Transverse colon (tissue), 4 donors: ENCODE data around the gene HIVEP3. TPM values are rescaled to one million over a fixed set of nuclear protein-coding genes. Genes with fewer than 3 reads are reported as not detected.

ENCODE experiments used
- DNase-seq: peaks from one replicate; pipeline ENCODE4 v3.0.0-alpha.2; 2019
- H3K27ac ChIP-seq, 4 donors: fragments of 200-600 bp; sonication (generic); 2 replicates each; pipeline ENCODE4 v1.5.1; 2016 to 2018; ENCODE audit warnings: inconsistent platforms in 4 of 4
- H3K27me3 ChIP-seq: fragments of 200-600 bp; sonication (generic); 2 replicates; pipeline ENCODE4 v1.5.1; 2017; ENCODE audit warnings: inconsistent platforms
- H3K36me3 ChIP-seq, 4 donors: fragments of 200-600 bp; sonication (generic); 2 replicates each; pipeline ENCODE4 v1.5.1; 2017 to 2019; ENCODE audit warnings: inconsistent platforms in 4 of 4
- H3K4me1 ChIP-seq, 4 donors: fragments of 200-600 bp; sonication (generic); 2 replicates each; pipeline ENCODE4 v1.5.1; 2017 to 2020; ENCODE audit warnings: inconsistent platforms in 4 of 4
- H3K4me3 ChIP-seq, 4 donors: fragments of 200-600 bp; sonication (generic); 1 replicate in 1 of 4; 2 replicates in 3 of 4; pipeline versions ENCODE4 v1.5.1 to v1.6.1; 2017 to 2019; ENCODE audit warnings: inconsistent platforms in 4 of 4
- H3K9me3 ChIP-seq, 2 donors: fragments of 200-600 bp; sonication (generic); 2 replicates each; pipeline ENCODE4 v1.5.1; 2017 to 2019; ENCODE audit warnings: inconsistent platforms in 2 of 2
- CTCF ChIP-seq, 5 experiments: fragments of 200-600 bp in 3 of 5; fragments of 450-650 bp in 2 of 5; sonication (generic) in 3 of 5; IDR thresholded peaks; 1 replicate in 2 of 5; 2 replicates in 3 of 5; pipeline ENCODE4 v1.5.1; 2016 to 2017; ENCODE audit warnings: antibody characterized with exemption in 5 of 5, inconsistent platforms in 3 of 5, mild to moderate bottlenecking in 2 of 5, moderate library complexity in 1 of 5
- EP300 ChIP-seq: sonication (generic); formaldehyde crosslinking; IDR thresholded peaks from one replicate; pipeline ENCODE4 v1.6.1; 2017; ENCODE audit warnings: antibody characterized with exemption, low read depth
- POLR2A ChIP-seq: fragments of 450-650 bp; IDR thresholded peaks from one replicate; pipeline ENCODE4 v1.6.1; 2016; ENCODE audit warnings: antibody characterized with exemption, mild to moderate bottlenecking, moderate library complexity
- POLR2AphosphoS5 ChIP-seq, 3 donors: sonication (generic); formaldehyde crosslinking; IDR thresholded peaks; one replicate each; pipeline ENCODE4 v1.6.1; 2016; ENCODE audit warnings: antibody characterized with exemption in 3 of 3
- WGBS, 2 donors: methylation state at CpG; one replicate each; pipeline ENCODE4 v1.1.5; 2018; ENCODE audit warnings: low coverage in 1 of 2; 5-methylcytosine and 5-hydroxymethylcytosine counted together
- in situ Hi-C, 4 donors: fragments of 200-750 bp; cut with MboI; loops; one replicate each; pipeline versions ENCODE4 v1.15.0 to v1.15.1; 2017; ENCODE audit warnings: low sequenced_read_pairs in 3 of 4, low pct_ligation_motif_present in 1 of 4, low pct_unique_long_range_greater_than_20kb in 1 of 4
- intact Hi-C: fragments of 100-400 bp; cut with DNase I; formaldehyde crosslinking; loops from one replicate; pipeline ENCODE4 v1.15.1; 2023; ENCODE audit warnings: low total_unique reads
- total RNA-seq, 4 donors: library from RNA; depleted of rRNA; stranded (reverse); fragments of >200 nt; gene quantifications; one replicate each; pipeline ENCODE4 v1.1.0, GENCODE V29; 2016

Gene HIVEP3
- total RNA-seq, 4 donors from 2014 or later = 3.7 to 15.0 (median 5.2) TPM

- 94 to 96% methylated on average over 3 to 4 of the region's 4 CpGs for whole genome bisulfite sequencing, 2 donors
- no peaks in the 10 kb centered on the region for H3K36me3 ChIP-seq
- DNase-seq = no peak
- in situ Hi-C loops = no loop called here
- no peaks in the 10 kb centered on the region for H3K9me3 ChIP-seq
- H3K4me3 ChIP-seq = no peak overlapping the region
- no peak for TF ChIP-seq POLR2AphosphoS5 (IDR thresholded peaks at IDR 0.05)
- TF ChIP-seq POLR2A = no peak
- no peak for TF ChIP-seq EP300
- H3K27ac ChIP-seq = no peak overlapping the region
- intact Hi-C loops = no loop called here
- H3K4me1 ChIP-seq = peaks cover 0 to 15% (median 0%) of the 10 kb centered on the region in 4 donors
- H3K27me3 ChIP-seq = no peaks in the 10 kb centered on the region
Observed at GRCh38 chr1:41735139-41735538, 183.6 kb downstream of the HIVEP3 start.

GRCh38 chr1:41734201-41734970, 184.3 kb downstream of the HIVEP3 start:
- WGBS, 2 donors = 89 to 93% methylated on average over 3 to 11 of the region's 11 CpGs
- Histone ChIP-seq H3K4me1 (peaks cover 0 to 12% (median 0%) of the 10 kb centered on the region in 4 donors), H3K36me3 (no peaks in the 10 kb centered on the region), H3K4me3 (no peak overlapping the region), H3K27me3 (no peaks in the 10 kb centered on the region), H3K9me3 (no peaks in the 10 kb centered on the region), H3K27ac (no peak overlapping the region)
- in situ Hi-C loops = no loop called here
- intact Hi-C loops = no loop called here
- no peak for DNase-seq
- TF ChIP-seq POLR2AphosphoS5 (IDR thresholded peaks at IDR 0.05) (no peak), EP300 (no peak), CTCF (IDR thresholded peaks at IDR 0.05) (no peak), POLR2A (no peak)

GRCh38 chr1:41733725-41734124, 185.0 kb downstream of the HIVEP3 start:
- WGBS, 2 donors = 93% methylated on average over 2 of the region's 2 CpGs; no CpG with 5 or more reads in 1 of the 2 donors
- Histone ChIP-seq H3K27me3 (no peaks in the 10 kb centered on the region), H3K4me1 (peaks cover 0 to 9% (median 0%) of the 10 kb centered on the region in 4 donors), H3K9me3 (no peaks in the 10 kb centered on the region), H3K36me3 (no peaks in the 10 kb centered on the region), H3K27ac (no peak overlapping the region), H3K4me3 (no peak overlapping the region)
- no peak for DNase-seq
- in situ Hi-C loops (no loop called here), intact Hi-C loops (no loop called here)
- no peak for TF ChIP-seq POLR2AphosphoS5 (IDR thresholded peaks at IDR 0.05)
- TF ChIP-seq EP300 = no peak
- no peak for TF ChIP-seq CTCF (IDR thresholded peaks at IDR 0.05)
- TF ChIP-seq POLR2A = no peak

- in situ Hi-C loops (no loop called here), intact Hi-C loops (no loop called here)
- TF ChIP-seq POLR2A (no peak), EP300 (no peak), CTCF (IDR thresholded peaks at IDR 0.05) (no peak), POLR2AphosphoS5 (IDR thresholded peaks at IDR 0.05) (no peak)
- no peak overlapping the region for H3K4me3 ChIP-seq
- 83 to 96% methylated on average over 1 to 2 of the region's 2 CpGs for WGBS, 2 donors
- H3K4me1 ChIP-seq = peaks cover 0 to 10% (median 0%) of the 10 kb centered on the region in 4 donors
- H3K27me3 ChIP-seq = no peaks in the 10 kb centered on the region
- H3K36me3 ChIP-seq = no peaks in the 10 kb centered on the region
- no peak overlapping the region for H3K27ac ChIP-seq
- H3K9me3 ChIP-seq = no peaks in the 10 kb centered on the region
- no peak for DNase-seq
Observed at GRCh38 chr1:41733021-41733420, 185.7 kb downstream of the HIVEP3 start.
